ENCODE measurements around the gene SERPINH1.

SERPINH1 gene

DNA sequence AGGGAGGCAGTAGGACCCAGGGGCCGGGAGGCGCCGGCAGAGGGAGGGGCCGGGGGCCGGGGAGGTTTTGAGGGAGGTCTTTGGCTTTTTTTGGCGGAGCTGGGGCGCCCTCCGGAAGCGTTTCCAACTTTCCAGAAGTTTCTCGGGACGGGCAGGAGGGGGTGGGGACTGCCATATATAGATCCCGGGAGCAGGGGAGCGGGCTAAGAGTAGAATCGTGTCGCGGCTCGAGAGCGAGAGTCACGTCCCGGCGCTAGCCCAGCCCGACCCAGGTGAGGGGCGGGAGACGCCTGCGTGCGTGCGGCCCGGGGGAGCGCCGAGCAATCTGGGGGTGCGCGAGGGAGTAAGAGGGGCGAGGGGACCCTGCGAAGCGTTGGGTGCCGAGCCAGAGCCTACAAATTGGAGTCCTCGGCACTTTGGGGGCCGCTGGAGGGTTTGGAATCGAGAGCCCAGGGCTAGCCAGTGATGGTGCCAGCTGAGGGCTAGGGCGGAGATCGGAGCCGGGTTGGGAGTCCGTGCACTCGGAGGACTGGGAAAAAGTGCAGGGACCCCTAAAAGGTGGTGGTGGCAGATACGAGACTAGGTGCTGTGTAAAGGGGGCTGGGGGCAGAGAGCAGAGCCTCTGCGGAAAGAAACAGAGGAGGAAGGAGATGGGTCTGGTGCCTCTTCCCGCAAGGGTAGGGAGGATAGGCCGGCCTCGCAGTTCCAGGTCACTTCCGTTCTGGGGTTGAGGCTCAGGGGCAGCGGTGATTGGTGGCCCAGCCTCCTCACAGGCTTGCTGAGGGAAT is at the start of gene SERPINH1:
TSS of gene SERPINH1 (plus strand) at position 206 of the 788 bp plus-strand sequence. CDS start 4,097 bp downstream, outside the sequence.
- DNase-seq (ENCODE audit: low read depth): peak; percentile 74

DNA sequence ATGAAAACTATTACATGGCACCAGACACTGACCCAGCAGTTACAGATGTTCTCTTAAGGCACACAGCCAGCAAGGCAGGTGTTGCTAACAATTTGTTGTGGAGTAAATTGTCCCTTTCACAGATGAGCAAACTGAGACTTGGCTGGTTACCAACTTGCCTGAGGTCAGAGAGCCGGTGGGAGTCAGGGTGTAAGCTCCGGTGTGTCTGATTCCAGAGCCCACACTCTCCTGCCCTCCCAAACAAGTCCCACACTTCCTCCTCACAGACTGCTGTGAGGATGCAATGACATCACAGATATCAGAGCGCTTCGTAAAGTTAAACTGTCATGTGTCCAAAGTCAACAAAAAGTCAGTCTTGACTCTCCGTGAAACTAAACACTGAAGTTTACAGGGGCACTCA is 48.8 kb upstream of the SERPINH1 start:
- DNase-seq (ENCODE audit: low read depth): no peak

GRCh38 chr11:75514596-75514995 is 47.5 kb upstream of the SERPINH1 start:
- no peak for DNase-seq (ENCODE audit: low read depth)

DNA sequence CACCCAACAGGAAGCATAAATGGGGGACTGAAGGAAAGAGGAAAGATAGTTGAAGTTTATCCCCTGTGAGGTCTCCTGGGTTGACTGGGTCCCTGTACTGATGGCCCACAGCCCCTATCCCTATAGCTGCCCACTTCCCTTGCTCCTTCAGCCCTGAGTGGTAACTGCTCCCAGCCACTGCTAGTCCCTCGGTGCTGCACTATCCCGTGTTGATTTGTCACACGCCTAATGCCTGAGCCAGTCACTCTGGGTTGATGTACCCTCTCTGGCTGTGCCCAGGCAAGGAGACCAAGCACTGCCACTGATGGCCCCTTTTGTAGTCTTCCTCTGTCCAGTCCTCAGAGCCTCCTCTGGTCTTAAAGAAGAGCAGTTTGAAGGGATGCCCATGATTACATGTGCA is 45.9 kb upstream of the SERPINH1 start:
- no peak for DNase-seq (ENCODE audit: low read depth)

GRCh38 chr11:75516886-75517285 is 45.2 kb upstream of the SERPINH1 start:
- DNase-seq (ENCODE audit: low read depth): no peak

DNA sequence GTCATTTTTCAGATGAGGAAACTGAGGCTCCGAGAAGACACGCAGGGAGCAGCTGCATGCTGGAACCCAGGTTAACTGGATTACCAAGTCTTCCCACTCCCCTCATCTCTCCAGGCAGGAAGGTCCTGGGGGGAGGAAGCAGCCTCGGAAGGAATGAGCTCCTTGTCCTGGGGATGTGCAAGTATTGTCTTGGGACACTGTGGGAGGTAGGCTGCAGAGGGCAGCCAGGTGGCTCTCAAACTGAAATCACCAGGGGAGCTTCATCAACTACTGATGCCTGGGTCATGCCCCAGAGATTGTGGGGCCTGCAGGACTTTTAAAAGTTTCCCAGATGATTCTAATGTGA is 43.9 kb upstream of the SERPINH1 start:
- DNase-seq (ENCODE audit: low read depth): no peak

- DNase-seq (ENCODE audit: low read depth): no peak
Measured at GRCh38 chr11:75518771-75519653, 43.0 kb upstream of the SERPINH1 start.

- DNase-seq (ENCODE audit: low read depth): no peak
Measured at GRCh38 chr11:75520688-75521087, 41.4 kb upstream of the SERPINH1 start.

DNA sequence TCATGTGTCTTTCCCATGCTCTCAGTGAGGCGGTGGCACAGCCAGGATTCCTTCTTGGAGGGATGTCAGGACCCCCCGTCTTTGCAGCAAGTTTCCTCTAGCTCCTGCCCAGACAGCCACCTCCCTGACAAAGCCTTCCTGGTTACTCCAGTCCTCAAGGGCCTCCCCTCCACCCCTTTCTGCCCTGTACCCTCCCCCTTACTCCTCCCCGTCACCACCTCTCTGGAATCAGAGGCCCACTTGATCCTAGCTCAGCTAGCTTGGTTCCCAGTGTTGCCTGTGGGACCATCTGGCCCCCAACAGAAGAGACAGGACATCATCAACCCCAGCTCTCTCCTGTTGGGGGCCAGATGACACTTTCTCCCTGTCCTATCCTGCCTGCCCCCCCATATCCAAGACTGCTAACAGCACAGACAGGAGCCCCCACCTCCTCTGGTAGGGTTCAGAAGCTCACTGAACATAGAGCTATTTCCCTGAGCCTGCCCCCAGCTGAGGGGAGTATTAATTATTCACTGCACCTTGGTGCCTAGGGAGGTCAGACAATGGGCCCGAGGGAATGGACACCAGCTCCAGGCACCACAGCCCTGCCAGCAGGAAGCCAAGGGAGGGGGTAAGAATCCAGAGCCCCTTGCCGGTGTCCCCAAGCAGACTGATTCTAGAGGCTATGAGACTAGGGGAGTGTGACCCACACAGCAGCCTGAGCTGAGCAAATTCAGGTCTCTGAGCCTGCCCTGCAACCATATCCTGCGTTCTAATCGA is 39.6 kb upstream of the SERPINH1 start:
- no peak for DNase-seq (ENCODE audit: low read depth)

DNA sequence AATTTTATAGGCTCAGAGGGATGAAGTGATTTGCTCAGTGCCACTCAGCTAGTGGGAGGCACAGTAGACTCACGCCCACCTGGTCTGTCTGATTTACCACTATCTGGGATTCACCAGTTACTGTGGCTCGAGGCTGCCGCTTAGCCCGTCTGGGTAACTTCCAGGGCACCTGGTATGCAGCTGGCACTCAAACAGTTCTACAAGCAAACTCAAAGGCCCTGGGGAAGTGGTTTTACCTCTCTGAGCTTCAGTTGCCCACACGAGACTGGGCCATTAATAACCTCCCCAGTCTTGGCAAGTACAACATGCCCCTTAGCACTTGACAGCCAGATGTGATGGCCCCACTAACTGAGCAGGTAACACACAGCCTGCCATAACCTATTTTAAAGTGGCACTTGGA is 38.9 kb upstream of the SERPINH1 start:
- DNase-seq (ENCODE audit: low read depth): no peak

DNA sequence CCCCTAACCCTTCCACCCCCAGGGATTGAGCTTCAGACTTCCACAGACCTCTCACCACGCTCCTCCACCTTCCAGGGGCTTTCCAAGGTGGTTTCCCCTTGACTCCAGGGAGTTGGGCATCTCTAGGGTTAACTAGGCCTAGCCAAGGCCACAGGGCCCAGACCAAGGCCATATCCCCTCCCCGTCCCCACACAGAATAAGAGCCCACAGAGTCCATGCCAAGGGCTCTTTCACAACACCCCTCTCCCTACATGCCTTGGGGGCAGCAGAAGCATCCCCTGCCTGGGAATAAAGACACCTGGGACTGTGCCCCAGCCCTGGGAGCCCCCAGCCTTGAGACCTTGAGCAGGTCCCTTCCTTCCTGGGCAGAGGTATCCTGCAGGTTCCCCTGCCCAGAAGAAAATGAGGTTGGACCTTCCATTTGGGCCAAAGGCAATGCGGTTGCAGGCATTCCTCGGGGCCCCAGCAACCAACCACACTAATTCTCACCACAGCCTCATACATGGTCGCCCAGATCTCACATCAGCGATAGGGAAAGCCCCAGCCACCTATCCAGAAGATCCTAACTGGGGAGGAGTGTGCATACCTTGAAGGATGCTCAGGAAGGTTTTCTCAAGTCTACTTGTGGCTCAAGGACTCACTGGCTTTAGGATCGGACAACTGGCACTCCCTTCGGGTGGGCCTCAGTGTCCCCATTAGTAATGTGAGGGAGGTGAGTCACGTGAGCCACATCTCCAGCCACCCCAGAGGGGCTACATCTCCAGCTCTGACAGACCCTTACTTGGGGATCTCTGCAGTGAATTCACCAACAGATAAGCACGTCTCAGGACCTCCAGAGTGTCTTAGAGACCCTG is 38.0 kb upstream of the SERPINH1 start:
- no peak for DNase-seq (ENCODE audit: low read depth)

DNA sequence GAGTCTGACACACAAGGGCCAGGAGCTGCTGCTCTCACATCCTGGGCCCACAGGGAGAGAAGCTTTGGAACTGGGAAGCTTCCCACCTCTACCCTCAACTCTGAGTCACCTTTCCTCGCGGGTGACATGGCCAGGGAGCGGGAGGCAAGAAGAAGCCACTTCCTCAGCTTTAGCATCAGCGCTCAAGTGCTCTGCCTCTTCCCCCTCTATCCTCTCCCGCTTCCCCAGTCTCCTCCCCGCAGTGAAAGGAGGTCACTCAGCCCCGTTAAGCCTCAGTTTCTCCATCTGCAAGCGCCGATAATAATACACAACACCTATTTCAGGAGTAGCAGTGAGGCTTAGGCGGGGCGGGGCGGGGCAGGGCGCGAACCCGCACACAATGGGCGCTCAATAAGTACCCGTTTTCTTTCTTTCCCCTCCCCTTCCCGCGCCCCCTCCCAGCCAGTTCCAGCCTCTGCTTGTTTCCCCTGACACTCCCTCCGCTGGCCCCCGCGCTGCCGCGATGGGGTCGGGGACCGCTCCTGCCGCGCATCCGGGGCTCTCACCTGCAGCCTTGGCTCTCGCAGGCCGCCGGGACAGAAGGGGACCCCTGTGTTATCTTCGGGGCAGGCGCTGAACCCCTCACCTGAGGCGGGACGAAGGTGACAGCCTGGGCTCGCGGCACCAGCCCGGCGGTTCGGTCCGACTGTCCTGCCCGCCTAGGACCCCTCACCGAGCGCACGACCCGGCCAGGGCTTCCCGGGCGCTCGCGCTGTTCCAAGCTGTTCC is 37.2 kb upstream of the SERPINH1 start:
- no peak for DNase-seq (ENCODE audit: low read depth)

DNA sequence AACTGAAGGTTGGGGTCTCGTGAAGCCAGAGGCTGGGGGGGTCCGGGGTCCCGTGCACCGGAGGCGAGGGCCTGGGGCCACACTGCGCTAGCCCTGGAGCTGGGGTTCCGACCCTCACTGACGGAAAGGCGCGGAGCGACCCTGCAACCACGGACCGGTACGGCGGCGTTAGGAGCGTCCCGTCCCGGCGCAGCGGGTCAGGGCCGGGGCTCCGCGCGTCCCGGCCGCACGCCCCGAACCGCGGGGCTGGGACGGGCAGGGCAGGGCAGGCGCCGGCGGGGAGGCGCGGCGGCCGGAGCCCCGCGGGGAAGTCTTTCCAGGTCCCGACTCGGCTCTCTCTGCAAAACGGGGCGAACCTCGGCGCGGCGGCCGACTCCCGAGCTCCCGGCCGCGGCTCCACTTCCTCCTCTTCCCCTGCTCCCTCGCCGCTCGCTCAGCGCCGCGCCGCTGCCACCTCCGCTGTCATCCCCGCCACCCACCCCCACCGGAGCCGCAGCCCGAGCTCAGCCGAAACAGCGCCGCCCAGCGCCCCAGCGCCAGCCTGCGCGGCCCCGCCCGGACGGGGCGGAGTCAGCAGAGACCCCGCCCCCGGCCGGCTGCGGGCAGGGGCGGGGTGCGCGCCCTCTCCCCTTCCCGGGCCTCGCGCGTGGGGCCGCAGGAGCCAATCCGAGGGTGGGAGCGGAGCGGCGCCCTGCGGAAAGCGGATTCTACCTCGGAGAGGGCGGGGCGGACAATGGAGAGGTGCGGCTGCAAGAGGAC is 36.4 kb upstream of the SERPINH1 start, which contains the start of gene GDPD5:
TSS of gene GDPD5 (minus strand) at position 509 of the 759 bp plus-strand sequence. CDS start 48,206 bp downstream, outside the sequence.
- peak; percentile 87 for DNase-seq (ENCODE audit: low read depth)

DNA sequence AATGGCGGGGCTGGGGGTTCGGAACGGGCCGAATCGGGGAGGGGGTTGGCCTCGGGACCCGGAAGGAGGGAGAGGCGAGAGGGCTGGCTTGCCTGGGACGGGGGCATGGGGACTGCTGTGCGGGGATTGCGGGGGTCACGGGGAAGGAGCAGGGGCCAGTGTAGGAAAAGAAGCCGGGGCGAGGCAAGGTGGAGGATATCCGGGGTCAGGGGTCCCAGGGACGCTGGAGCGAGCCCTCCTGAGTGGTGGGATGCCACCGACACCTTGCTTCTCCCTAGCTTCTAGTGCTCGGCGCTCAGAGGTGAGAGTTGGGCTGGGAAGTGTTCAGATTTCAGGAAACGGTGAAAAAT is 35.9 kb upstream of the SERPINH1 start:
- no peak for DNase-seq (ENCODE audit: low read depth)

GRCh38 chr11:75527130-75527529 is 34.9 kb upstream of the SERPINH1 start:
- no peak for DNase-seq (ENCODE audit: low read depth)

DNA sequence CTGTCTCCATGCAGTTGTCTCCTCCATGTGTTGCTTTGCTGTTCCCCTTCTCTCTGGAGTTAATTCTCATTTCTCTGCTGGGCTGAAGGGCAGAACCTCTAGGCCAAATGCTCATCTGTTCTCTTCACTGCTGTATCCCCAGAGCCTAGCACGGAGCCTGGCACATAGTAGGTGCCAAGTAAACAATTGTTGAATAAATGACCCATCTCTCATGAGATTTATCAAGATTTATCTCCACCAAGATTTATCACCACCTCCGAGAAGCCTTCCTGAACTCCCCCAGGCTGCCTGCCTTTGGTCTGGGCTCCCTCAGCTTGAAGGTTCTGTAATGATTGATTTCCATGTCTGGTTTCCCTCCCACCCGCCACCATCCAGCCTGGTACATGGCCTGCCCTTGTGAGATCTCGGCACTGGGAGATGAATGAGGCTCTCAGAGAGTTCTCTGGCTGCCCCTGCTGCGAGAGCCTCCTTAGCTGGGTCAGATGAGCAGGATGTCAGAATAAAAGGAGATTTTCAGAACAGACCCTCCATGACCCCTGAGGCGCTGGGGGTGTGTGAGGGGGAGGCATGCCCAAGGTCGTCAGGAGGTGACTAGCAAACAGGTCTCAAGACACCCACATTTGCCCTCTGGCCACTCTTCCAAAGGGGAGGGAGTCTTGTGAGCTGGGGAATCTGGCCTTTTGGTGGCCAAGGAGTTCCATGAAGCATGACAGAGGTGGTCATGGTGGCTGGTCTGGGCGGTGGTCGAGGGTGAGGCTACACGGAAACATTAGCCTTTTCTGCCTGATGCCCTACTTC is 33.9 kb upstream of the SERPINH1 start:
- no peak for DNase-seq (ENCODE audit: low read depth)

DNA sequence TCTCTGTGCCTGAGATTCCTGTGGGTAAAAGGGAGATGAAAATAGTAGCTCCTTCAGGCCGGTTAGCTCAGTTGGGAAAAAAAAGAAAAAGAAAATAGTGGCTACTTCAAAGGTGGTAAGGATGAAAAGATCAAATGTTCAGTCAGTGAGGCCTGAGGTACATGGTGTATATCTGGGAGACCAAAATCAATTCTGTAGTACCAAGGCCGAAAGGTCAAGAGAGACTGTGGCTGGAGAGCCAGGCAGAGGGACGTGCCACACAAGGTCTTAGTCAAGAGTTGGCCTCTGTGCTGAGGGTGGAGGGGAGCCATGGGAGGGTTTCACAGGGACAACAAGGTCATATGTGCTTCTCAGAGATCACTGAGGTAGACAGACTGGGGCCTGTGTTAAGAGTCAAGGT is 31.5 kb upstream of the SERPINH1 start:
- DNase-seq (ENCODE audit: low read depth): no peak

- no peak for DNase-seq (ENCODE audit: low read depth)
Measured at GRCh38 chr11:75531325-75531724, 30.7 kb upstream of the SERPINH1 start.
